WTC11 (cell line): ENCODE results near the gene ETV5. TPM values are rescaled to one million over a fixed set of nuclear protein-coding genes. Genes with fewer than 3 reads are reported as not detected.
A peak's percentile ranks its signal among the peaks of the same experiment; 100 is the strongest.

Source experiments
- ATAC-seq: fragments of 200-7000 bp; cut with Tn5 transposase; 2 replicates; pipeline ENCODE4 v1.10.0; 2021; ENCODE audit warnings: mild to moderate bottlenecking, moderate library complexity
- CTCF ChIA-PET: fragments of 300-600 bp; sonication (Branson Sonifier 250); formaldehyde crosslinking; loops from one replicate; lab custom pipeline; 2021; ENCODE audit warnings: antibody characterized with exemption; lab: Charles Lee
- POLR2A ChIA-PET: fragments of 350-600 bp; sonication (Branson Sonifier 250); formaldehyde crosslinking; loops from one replicate; lab custom pipeline; 2021; ENCODE audit warnings: antibody characterized with exemption; lab: Charles Lee
- DNase-seq: peaks from one replicate; pipeline ENCODE4 v3.0.0; 2021; ENCODE audit warnings: low spot score
- H3K27ac Mint-ChIP-seq: 2 replicates; pipeline ENCODE4 v1.8.0; 2021; ENCODE audit warnings: mixed read lengths
- H3K27me3 Mint-ChIP-seq: 2 replicates; pipeline ENCODE4 v1.8.0; 2021; ENCODE audit warnings: low read depth, mild to moderate bottlenecking, moderate library complexity, mixed read lengths
- H3K36me3 Mint-ChIP-seq: 2 replicates; pipeline ENCODE4 v1.8.0; 2021; ENCODE audit warnings: mixed read lengths
- H3K4me1 Mint-ChIP-seq: 2 replicates; pipeline ENCODE4 v1.8.0; 2022; ENCODE audit warnings: mixed read lengths
- H3K4me3 Mint-ChIP-seq: 2 replicates; pipeline ENCODE4 v1.8.0; 2021; ENCODE audit warnings: mild to moderate bottlenecking, moderate library complexity, mixed read lengths
- H3K9me3 Mint-ChIP-seq: 2 replicates; pipeline ENCODE4 v1.8.0; 2021; ENCODE audit warnings: mixed read lengths
- ATF1 ChIP-seq: sonication (generic); formaldehyde crosslinking; IDR thresholded peaks from 2 replicates; pipeline ENCODE4 v1.8.1; 2023; ENCODE audit warnings: mild to moderate bottlenecking, moderate library complexity, missing genetic modification reagents
- CREB1 ChIP-seq: sonication (generic); formaldehyde crosslinking; IDR thresholded peaks from 2 replicates; pipeline ENCODE4 v1.8.0; 2023; ENCODE audit warnings: mild to moderate bottlenecking, missing genetic modification reagents
- FOXJ3 ChIP-seq: sonication (generic); formaldehyde crosslinking; IDR thresholded peaks from 2 replicates; pipeline ENCODE4 v1.9.0; 2021; ENCODE audit warnings: missing genetic modification reagents, mild to moderate bottlenecking, borderline replicate concordance
- FOXP1 ChIP-seq: sonication (generic); formaldehyde crosslinking; IDR thresholded peaks from 2 replicates; pipeline ENCODE4 v1.8.0; 2022; ENCODE audit warnings: missing genetic modification reagents, mild to moderate bottlenecking, moderate library complexity, borderline replicate concordance
- GTF2I ChIP-seq: fragments of 250-450 bp; sonication (Bioruptor Pico); conservative IDR thresholded peaks from 2 replicates; pipeline ENCODE4 v1.4.0; 2021; ENCODE audit warnings: mild to moderate bottlenecking
- IRF1 ChIP-seq: sonication (generic); formaldehyde crosslinking; IDR thresholded peaks from 2 replicates; pipeline ENCODE4 v1.8.0; 2023; ENCODE audit warnings: missing genetic modification reagents
- MXD4 ChIP-seq: fragments of 250-450 bp; sonication (Bioruptor Pico); IDR thresholded peaks from 2 replicates; pipeline ENCODE4 v1.8.0; 2021; ENCODE audit warnings: mild to moderate bottlenecking, moderate library complexity, borderline replicate concordance
- NFYB ChIP-seq: sonication (generic); formaldehyde crosslinking; conservative IDR thresholded peaks from 2 replicates; pipeline ENCODE4 v1.8.0; 2022; ENCODE audit warnings: low read depth, missing genetic modification reagents
- NR1H2 ChIP-seq: sonication (generic); formaldehyde crosslinking; IDR thresholded peaks from 2 replicates; pipeline ENCODE4 v1.9.0; 2021; ENCODE audit warnings: mild to moderate bottlenecking, moderate library complexity, missing genetic modification reagents
- OVOL2 ChIP-seq: fragments of 250-450 bp; sonication (Bioruptor Pico); IDR thresholded peaks from 2 replicates; pipeline ENCODE4 v1.9.0; 2021; ENCODE audit warnings: mild to moderate bottlenecking, borderline replicate concordance
- SOX15 ChIP-seq: fragments of 250-450 bp; sonication (Bioruptor Pico); IDR thresholded peaks from 2 replicates; pipeline ENCODE4 v1.9.0; 2021; ENCODE audit warnings: mild to moderate bottlenecking
- SP1 ChIP-seq: sonication (generic); formaldehyde crosslinking; conservative IDR thresholded peaks from 2 replicates; pipeline ENCODE4 v1.8.1; 2022; ENCODE audit warnings: missing genetic modification reagents
- TEAD4 ChIP-seq: sonication (generic); formaldehyde crosslinking; IDR thresholded peaks from 2 replicates; pipeline ENCODE4 v1.8.0; 2022; ENCODE audit warnings: mild to moderate bottlenecking, missing genetic modification reagents
- ZBTB43 ChIP-seq: sonication (generic); formaldehyde crosslinking; IDR thresholded peaks from 2 replicates; pipeline ENCODE4 v1.8.1; 2023; ENCODE audit warnings: mild to moderate bottlenecking, missing genetic modification reagents
- ZNF219 ChIP-seq: sonication (generic); formaldehyde crosslinking; IDR thresholded peaks from 2 replicates; pipeline ENCODE4 v1.8.0; 2023; ENCODE audit warnings: missing genetic modification reagents, mild to moderate bottlenecking, borderline replicate concordance
- ZNF263 ChIP-seq: sonication (generic); formaldehyde crosslinking; IDR thresholded peaks from 2 replicates; pipeline ENCODE4 v1.8.1; 2022; ENCODE audit warnings: low read depth, mild to moderate bottlenecking, moderate library complexity, missing genetic modification reagents
- ZNF317 ChIP-seq: sonication (generic); formaldehyde crosslinking; IDR thresholded peaks from 2 replicates; pipeline ENCODE4 v1.8.1; 2023; ENCODE audit warnings: low read depth, mild to moderate bottlenecking, moderate library complexity, missing genetic modification reagents, borderline replicate concordance
- ZNF396 ChIP-seq: fragments of 250-450 bp; sonication (Bioruptor Pico); IDR thresholded peaks from 2 replicates; pipeline ENCODE4 v1.8.0; 2021; ENCODE audit warnings: mild to moderate bottlenecking, moderate library complexity, borderline replicate concordance
- ZNF423 ChIP-seq: fragments of 250-450 bp; sonication (Bioruptor Pico); IDR thresholded peaks from 2 replicates; pipeline ENCODE4 v2.1.2; 2022; ENCODE audit warnings: mild to moderate bottlenecking, moderate library complexity
- total RNA-seq: library from RNA; stranded (reverse); gene quantifications from 3 replicates; pipeline ENCODE4 v1.2.3, GENCODE V29; 2021
- TF ChIP-seq, protein P1 (sequence below): fragments of 250-450 bp; sonication (Bioruptor Pico); IDR thresholded peaks from 2 replicates; pipeline ENCODE4 v2.1.2; 2022; ENCODE audit warnings: mild to moderate bottlenecking, moderate library complexity
- TF ChIP-seq, protein P2 (sequence below): sonication (generic); formaldehyde crosslinking; IDR thresholded peaks from 2 replicates; pipeline ENCODE4 v1.8.1; 2022; ENCODE audit warnings: low read depth, missing genetic modification reagents, borderline replicate concordance

Gene ETV5
- total RNA-seq, 1 experiment from 2014 or later, result 71.3 TPM

- no peak for TF ChIP-seq ZBTB43 (CRISPR knock-in tag)
- TF ChIP-seq NR1H2 (CRISPR knock-in tag), result no peak
Observed at GRCh38 chr3:186069199-186069598, 39.7 kb downstream of the ETV5 start (continued).

DNA sequence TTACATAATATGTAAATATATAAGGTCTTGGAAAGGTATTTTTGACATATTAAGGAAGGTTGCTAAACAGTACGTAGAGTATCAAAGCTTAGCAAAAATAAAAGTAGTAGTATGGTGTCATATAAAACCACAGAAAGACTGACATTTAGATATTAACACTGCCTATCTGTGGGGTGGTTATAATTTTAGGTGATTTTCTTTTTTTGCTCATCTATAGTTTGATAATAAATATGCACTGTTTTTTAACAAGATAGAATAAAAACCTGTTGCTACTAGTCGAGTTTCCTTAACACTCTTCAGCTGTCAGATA, 40.7 kb downstream of the ETV5 start:
- no peaks in the 10 kb centered on the region for H3K27me3 Mint-ChIP-seq
- no peaks in the 10 kb centered on the region for H3K9me3 Mint-ChIP-seq
- no peak overlapping the region for H3K4me3 Mint-ChIP-seq
- TF ChIP-seq GTF2I (CRISPR knock-in tag) (no peak), ATF1 (CRISPR knock-in tag) (no peak), TEAD4 (CRISPR knock-in tag) (no peak), IRF1 (CRISPR knock-in tag) (no peak), NFYB (CRISPR knock-in tag) (no peak), FOXP1 (CRISPR knock-in tag) (no peak), ZNF423 (CRISPR knock-in tag) (no peak), ZNF317 (CRISPR knock-in tag) (no peak), SOX15 (CRISPR knock-in tag) (no peak), ZNF219 (CRISPR knock-in tag) (no peak), SP1 (CRISPR knock-in tag) (no peak), ZNF263 (no peak), FOXJ3 (no peak), CREB1 (CRISPR knock-in tag) (no peak), OVOL2 (CRISPR knock-in tag) (no peak), MXD4 (CRISPR knock-in tag) (no peak), ZNF396 (CRISPR knock-in tag) (no peak)
- TF ChIP-seq, protein P1, sequence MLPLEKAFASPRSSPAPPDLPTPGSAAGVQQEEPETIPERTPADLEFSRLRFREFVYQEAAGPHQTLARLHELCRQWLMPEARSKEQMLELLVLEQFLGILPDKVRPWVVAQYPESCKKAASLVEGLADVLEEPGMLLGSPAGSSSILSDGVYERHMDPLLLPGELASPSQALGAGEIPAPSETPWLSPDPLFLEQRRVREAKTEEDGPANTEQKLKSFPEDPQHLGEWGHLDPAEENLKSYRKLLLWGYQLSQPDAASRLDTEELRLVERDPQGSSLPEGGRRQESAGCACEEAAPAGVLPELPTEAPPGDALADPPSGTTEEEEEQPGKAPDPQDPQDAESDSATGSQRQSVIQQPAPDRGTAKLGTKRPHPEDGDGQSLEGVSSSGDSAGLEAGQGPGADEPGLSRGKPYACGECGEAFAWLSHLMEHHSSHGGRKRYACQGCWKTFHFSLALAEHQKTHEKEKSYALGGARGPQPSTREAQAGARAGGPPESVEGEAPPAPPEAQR (CRISPR knock-in tag), result no peak
- TF ChIP-seq, protein P2, sequence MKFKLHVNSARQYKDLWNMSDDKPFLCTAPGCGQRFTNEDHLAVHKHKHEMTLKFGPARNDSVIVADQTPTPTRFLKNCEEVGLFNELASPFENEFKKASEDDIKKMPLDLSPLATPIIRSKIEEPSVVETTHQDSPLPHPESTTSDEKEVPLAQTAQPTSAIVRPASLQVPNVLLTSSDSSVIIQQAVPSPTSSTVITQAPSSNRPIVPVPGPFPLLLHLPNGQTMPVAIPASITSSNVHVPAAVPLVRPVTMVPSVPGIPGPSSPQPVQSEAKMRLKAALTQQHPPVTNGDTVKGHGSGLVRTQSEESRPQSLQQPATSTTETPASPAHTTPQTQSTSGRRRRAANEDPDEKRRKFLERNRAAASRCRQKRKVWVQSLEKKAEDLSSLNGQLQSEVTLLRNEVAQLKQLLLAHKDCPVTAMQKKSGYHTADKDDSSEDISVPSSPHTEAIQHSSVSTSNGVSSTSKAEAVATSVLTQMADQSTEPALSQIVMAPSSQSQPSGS (CRISPR knock-in tag), result no peak
- TF ChIP-seq, all 79 proteins: peak for 0
- H3K4me1 Mint-ChIP-seq, result no peaks in the 10 kb centered on the region
- H3K36me3 Mint-ChIP-seq, result peaks cover 51% of the 10 kb centered on the region
- CTCF ChIA-PET, result interaction anchor here (0.9 kb wide), 1 partner anchor 473 kb away, joined by 3 read pairs; no protein-coding TSS in a partner anchor
- POLR2A ChIA-PET, result interaction anchor here (1.2 kb wide), 1 partner anchor 29 kb away, joined by 3 read pairs; no protein-coding TSS in a partner anchor
- ATAC-seq (no peak), DNase-seq (no peak)
- H3K27ac Mint-ChIP-seq, result peak overlapping the region; percentile 32; the same call in 1 of the 2 replicates
